Endodermal cell (in vitro differentiated cells): ENCODE measurements around the gene LCP2. TPM values are rescaled to one million over a fixed set of nuclear protein-coding genes. Genes with fewer than 3 reads are reported as not detected.

Experiments used
- DNase-seq: peaks from one replicate; pipeline ENCODE4 v3.0.0-alpha.2; 2017
- H3K27ac ChIP-seq: 2 replicates; pipeline ENCODE4 v1.5.1; 2013; ENCODE audit warnings: mild to moderate bottlenecking, low read depth, low read length, moderate library complexity
- H3K27me3 ChIP-seq: 2 replicates; pipeline ENCODE4 v1.6.1; 2013; ENCODE audit warnings: mild to moderate bottlenecking, low read length, moderate library complexity; ENCODE audit not compliant: insufficient read depth, control insufficient read depth, poor library complexity, severe bottlenecking
- H3K36me3 ChIP-seq: 2 replicates; pipeline ENCODE4 v1.7.0; 2013; ENCODE audit warnings: mild to moderate bottlenecking, low read length, moderate library complexity; ENCODE audit not compliant: control insufficient read depth, insufficient read depth
- H3K4me1 ChIP-seq: one replicate; pipeline ENCODE4 v1.7.0; 2013; ENCODE audit warnings: low read length; ENCODE audit not compliant: control insufficient read depth, insufficient read depth
- H3K4me3 ChIP-seq: 2 replicates; pipeline ENCODE4 v1.5.1; 2013; ENCODE audit warnings: mild to moderate bottlenecking, low read length, moderate library complexity
- H3K9ac ChIP-seq: 2 replicates; pipeline ENCODE4 v1.6.1; 2013; ENCODE audit warnings: mild to moderate bottlenecking, low read length, moderate library complexity; ENCODE audit not compliant: poor library complexity, severe bottlenecking; ENCODE audit errors: extremely low read depth
- H3K9me3 ChIP-seq: 2 replicates; pipeline ENCODE4 v1.6.1; 2013; ENCODE audit warnings: mild to moderate bottlenecking, low read length, moderate library complexity; ENCODE audit not compliant: control insufficient read depth
- H3K27ac Mint-ChIP-seq: 2 replicates; pipeline ENCODE4 v1.8.0; 2020; ENCODE audit warnings: mixed read lengths
- H3K27me3 Mint-ChIP-seq: 2 replicates; pipeline ENCODE4 v1.8.0; 2021; ENCODE audit warnings: mild to moderate bottlenecking, mixed read lengths; ENCODE audit not compliant: insufficient read depth
- H3K36me3 Mint-ChIP-seq: 2 replicates; pipeline ENCODE4 v1.8.0; 2020; ENCODE audit warnings: low read depth, mixed read lengths
- H3K4me1 Mint-ChIP-seq: 2 replicates; pipeline ENCODE4 v1.8.0; 2020; ENCODE audit warnings: mixed read lengths
- H3K4me3 Mint-ChIP-seq: 2 replicates; pipeline ENCODE4 v1.8.0; 2020; ENCODE audit warnings: mild to moderate bottlenecking, moderate library complexity, mixed read lengths
- H3K9me3 Mint-ChIP-seq: 2 replicates; pipeline ENCODE4 v1.8.0; 2020; ENCODE audit warnings: mild to moderate bottlenecking, mixed read lengths
- CTCF ChIP-seq: fragments of 200-600 bp; sonication (generic); conservative IDR thresholded peaks from 2 replicates; pipeline ENCODE4 v1.5.0; 2021; ENCODE audit warnings: antibody characterized with exemption, mild to moderate bottlenecking
- WGBS, 2 experiments: methylation state at CpG; one replicate each; pipeline versions ENCODE4 v1.1.5 to v1.1.7; 2013; ENCODE audit warnings: missing lambda C conversion rate in 2 of 2, mixed read lengths in 1 of 2; ENCODE audit not compliant: insufficient coverage in 1 of 2, insufficient read length in 1 of 2; 5-methylcytosine and 5-hydroxymethylcytosine counted together
- total RNA-seq, 2 donors: library from RNA; stranded (reverse); fragmentation: NEBNext Ultra II Directional in 1 of 2; extraction: Animal tissue kit (Norgen Biotek cat#: 25700) in 1 of 2; gene quantifications; 2 replicates in 1 of 2; 3 replicates in 1 of 2; pipeline ENCODE4 v1.2.1, GENCODE V29; 2021

Gene LCP2
- total RNA-seq, 2 donors from 2014 or later = 0.11 TPM; not detected in 1

- no peak for DNase-seq
- H3K27me3 Mint-ChIP-seq = peaks cover 21% of the 10 kb centered on the region
- peaks cover 5% of the 10 kb centered on the region for H3K4me1 ChIP-seq
- no peak overlapping the region for H3K27ac Mint-ChIP-seq
- H3K27me3 ChIP-seq = peaks cover 12% of the 10 kb centered on the region
- WGBS, 2 experiments = 88% methylated on average over 3 of the region's 3 CpGs; no CpG with 5 or more reads in 1 of the 2 experiments
- H3K4me1 Mint-ChIP-seq = no peaks in the 10 kb centered on the region
- no peak for TF ChIP-seq CTCF
- H3K9ac ChIP-seq = no peak overlapping the region
- no peak overlapping the region for H3K4me3 Mint-ChIP-seq
- no peaks in the 10 kb centered on the region for H3K36me3 Mint-ChIP-seq
- H3K4me3 ChIP-seq = no peak overlapping the region
- no peaks in the 10 kb centered on the region for H3K36me3 ChIP-seq
- peaks cover 32% of the 10 kb centered on the region for H3K9me3 Mint-ChIP-seq
- no peak overlapping the region for H3K27ac ChIP-seq
- peaks cover 21% of the 10 kb centered on the region for H3K9me3 ChIP-seq
Measured at GRCh38 chr5:170288551-170288950, 9.0 kb downstream of the LCP2 start.

- H3K27ac Mint-ChIP-seq = no peak overlapping the region
- H3K27me3 Mint-ChIP-seq = peaks cover 21% of the 10 kb centered on the region
- Histone ChIP-seq H3K27me3 (peaks cover 8% of the 10 kb centered on the region), H3K4me1 (peaks cover 5% of the 10 kb centered on the region), H3K9ac (no peak overlapping the region), H3K9me3 (peaks cover 25% of the 10 kb centered on the region), H3K36me3 (no peaks in the 10 kb centered on the region), H3K27ac (no peak overlapping the region), H3K4me3 (no peak overlapping the region)
- no peak for TF ChIP-seq CTCF
- H3K4me1 Mint-ChIP-seq = no peaks in the 10 kb centered on the region
- peaks cover 36% of the 10 kb centered on the region for H3K9me3 Mint-ChIP-seq
- no peak for DNase-seq
- WGBS, 2 experiments = 92% methylated on average over 2 of the region's 2 CpGs; no CpG with 5 or more reads in 1 of the 2 experiments
- no peaks in the 10 kb centered on the region for H3K36me3 Mint-ChIP-seq
- no peak overlapping the region for H3K4me3 Mint-ChIP-seq
Measured at GRCh38 chr5:170288151-170288550, 9.4 kb downstream of the LCP2 start.

GRCh38 chr5:170287532-170287931, 10.0 kb downstream of the LCP2 start:
- H3K4me1 ChIP-seq = peaks cover 5% of the 10 kb centered on the region
- no peak overlapping the region for H3K4me3 ChIP-seq
- no peak overlapping the region for H3K9ac ChIP-seq
- Mint-ChIP-seq H3K27ac (no peak overlapping the region), H3K4me1 (no peaks in the 10 kb centered on the region), H3K27me3 (peaks cover 26% of the 10 kb centered on the region), H3K4me3 (no peak overlapping the region), H3K9me3 (peaks cover 37% of the 10 kb centered on the region), H3K36me3 (no peaks in the 10 kb centered on the region)
- H3K27ac ChIP-seq = no peak overlapping the region
- H3K9me3 ChIP-seq = peaks cover 26% of the 10 kb centered on the region
- no peak for DNase-seq
- no peak for TF ChIP-seq CTCF
- WGBS, 2 experiments = 86 to 100% methylated on average over 1 of the region's 1 CpG
- no peaks in the 10 kb centered on the region for H3K36me3 ChIP-seq
- H3K27me3 ChIP-seq = peaks cover 2% of the 10 kb centered on the region
